Breast epithelium (tissue), 3 donors: ENCODE measurements around the gene IGSF21.

Source experiments
- CTCF ChIP-seq, 3 donors: fragments of 450-650 bp; IDR thresholded peaks; one replicate each; pipeline ENCODE4 v1.5.1; 2016 to 2017; ENCODE audit warnings: antibody characterized with exemption in 3 of 3, mild to moderate bottlenecking in 3 of 3, moderate library complexity in 3 of 3
- POLR2A ChIP-seq: fragments of 450-650 bp; IDR thresholded peaks from one replicate; pipeline ENCODE4 v1.6.1; 2016; ENCODE audit warnings: antibody characterized with exemption, mild to moderate bottlenecking, moderate library complexity
- POLR2AphosphoS5 ChIP-seq, 3 donors: sonication (generic); formaldehyde crosslinking; IDR thresholded peaks; one replicate each; pipeline ENCODE4 v1.6.1; 2017; ENCODE audit warnings: antibody characterized with exemption in 3 of 3

- no peak for TF ChIP-seq CTCF (IDR thresholded peaks at IDR 0.05)
- TF ChIP-seq POLR2A = no peak
- TF ChIP-seq POLR2AphosphoS5 (IDR thresholded peaks at IDR 0.05) = no peak
These were observed 243.1 kb downstream of the IGSF21 start for GRCh38 chr1:18350747-18351146.
